GM12878 (cell line): ENCODE data around the gene SFSWAP. TPM values are rescaled to one million over a fixed set of nuclear protein-coding genes. Genes with fewer than 3 reads are reported as not detected.

ENCODE experiments used
- ATAC-seq: fragments of 200-7000 bp; cut with Tn5 transposase; 3 replicates; pipeline ENCODE4 v1.9.1; 2020; ENCODE audit warnings: mild to moderate bottlenecking, moderate library complexity
- BruUV-seq: library from RNA; stranded (reverse); fragments of 400-500 nt; replicated peaks from 2 replicates; lab custom pipeline; 2021; lab: Mats Ljungman, UMichigan
- CTCF ChIA-PET: fragments of 300-600 bp; sonication (Branson Sonifier 250); formaldehyde crosslinking; extraction: SDS; loops from one replicate; lab custom pipeline; 2021; ENCODE audit warnings: inconsistent platforms; lab: Yijun Ruan, JAX
- POLR2A ChIA-PET: fragments of 350-600 bp; formaldehyde crosslinking; extraction: SDS; loops from one replicate; lab custom pipeline; 2021; ENCODE audit warnings: inconsistent platforms; lab: Charles Lee
- RAD21 ChIA-PET: fragments of 300-600 bp; sonication (Branson Sonifier 250); formaldehyde crosslinking; loops from one replicate; lab custom pipeline; 2023; ENCODE audit warnings: antibody characterized with exemption; ENCODE audit not compliant: unreplicated experiment; lab: Charles Lee
- SMC1A ChIA-PET: fragments of 300-600 bp; sonication (Branson Sonifier 250); formaldehyde crosslinking; loops from one replicate; lab custom pipeline; 2023; ENCODE audit not compliant: unreplicated experiment, uncharacterized antibody; lab: Charles Lee
- DNase-seq: peaks from one replicate; pipeline ENCODE4 v3.0.0-alpha.2; 2011; ENCODE audit warnings: low read depth, low spot score
- FAIRE-seq: peaks from 3 replicates; lab custom pipeline; 2011; peaks lifted over from hg19 to GRCh38; lab: Jason Lieb, UNC
- H2AFZ ChIP-seq: 2 replicates; pipeline ENCODE4 v1.6.0; 2011; ENCODE audit warnings: low read depth, low read length, control low read depth; ENCODE audit not compliant: control insufficient read depth
- H3K27ac ChIP-seq: 2 replicates; pipeline ENCODE4 v1.5.1; 2011; ENCODE audit warnings: control low read depth; ENCODE audit not compliant: control insufficient read depth, insufficient read depth
- H3K27me3 ChIP-seq, 2 experiments: replicated peaks in 1 of 2; 2 replicates each; pipeline versions ENCODE4 v1.6.0 to v1.6.1; 2011; ENCODE audit warnings: low read length in 1 of 2; ENCODE audit not compliant: control insufficient read depth in 2 of 2, insufficient read depth in 2 of 2
- H3K36me3 ChIP-seq, 2 experiments: 2 replicates each; pipeline ENCODE4 v1.5.1; 2011; ENCODE audit warnings: low read length in 1 of 2; ENCODE audit not compliant: control insufficient read depth in 2 of 2, insufficient read depth in 2 of 2
- H3K4me1 ChIP-seq: 2 replicates; pipeline ENCODE4 v1.6.1; 2011; ENCODE audit warnings: mild to moderate bottlenecking, low read length, moderate library complexity, mixed read lengths; ENCODE audit not compliant: control insufficient read depth, insufficient read depth
- H3K4me2 ChIP-seq: 2 replicates; pipeline ENCODE4 v1.6.0; 2011; ENCODE audit warnings: control low read depth; ENCODE audit not compliant: control insufficient read depth, insufficient read depth
- H3K4me3 ChIP-seq: fragments of 200-600 bp; sonication (generic); 2 replicates; pipeline ENCODE4 v1.5.1; 2016
- H3K79me2 ChIP-seq: 2 replicates; pipeline ENCODE4 v1.6.0; 2011; ENCODE audit warnings: low read length; ENCODE audit not compliant: control insufficient read depth, insufficient read depth
- H3K9ac ChIP-seq: 2 replicates; pipeline ENCODE4 v1.8.0; 2011; ENCODE audit warnings: low read length, control low read depth, mixed read lengths; ENCODE audit not compliant: control insufficient read depth, insufficient read depth
- H3K9me3 ChIP-seq: replicated peaks from 3 replicates; pipeline ENCODE4 v1.5.1; 2011; ENCODE audit warnings: mild to moderate bottlenecking, low read length; ENCODE audit not compliant: control insufficient read depth, insufficient read depth
- H4K20me1 ChIP-seq: 2 replicates; pipeline ENCODE4 v1.6.0; 2011; ENCODE audit not compliant: control insufficient read depth, insufficient read depth
- RAD51 ChIP-seq: fragments of 450-650 bp; IDR thresholded peaks from 2 replicates; pipeline ENCODE4 v1.6.1; 2016; ENCODE audit warnings: moderate library complexity, mild to moderate bottlenecking, inconsistent platforms
- SMC3 ChIP-seq: IDR thresholded peaks from 2 replicates; pipeline ENCODE4 v1.6.1; 2011; ENCODE audit warnings: low read length, improper control_type of control experiment, borderline replicate concordance
- SP1 ChIP-seq: IDR thresholded peaks from one replicate; pipeline ENCODE4 v1.6.1; 2011; ENCODE audit warnings: low read depth, low read length
- TCF3 ChIP-seq: IDR thresholded peaks from 2 replicates; pipeline ENCODE4 v1.6.1; 2012; ENCODE audit warnings: low read depth, mild to moderate bottlenecking, low read length, borderline replicate concordance; ENCODE audit not compliant: insufficient read depth
- WGBS: methylation state at CpG from one replicate; pipeline ENCODE4 v1.1.6; 2016; ENCODE audit warnings: low lambda C conversion rate; ENCODE audit not compliant: insufficient replicate concordance, insufficient coverage; ENCODE audit errors: missing lambda C conversion rate; 5-methylcytosine and 5-hydroxymethylcytosine counted together
- in situ Hi-C: fragments of 300-500 bp; cut with MboI; formaldehyde crosslinking; loops from 9 replicates; pipeline ENCODE4 v1.14.3; 2018; ENCODE audit warnings: mixed read lengths
- intact Hi-C: fragments of 100-400 bp; cut with micrococcal nuclease; formaldehyde crosslinking; loops from one replicate; pipeline ENCODE4 v1.14.2; 2022; ENCODE audit not compliant: unreplicated experiment
- polyA plus RNA-seq, 11 experiments: library from polyadenylated mRNA; depleted of rRNA in 4 of 11; unstranded in 6 of 11; stranded (reverse) in 5 of 11; fragments of >200 nt; fragmentation: Nextera tagmentation in 4 of 11; fragmentation: Illumina TruSeq in 1 of 11; extraction: Ambion mirVana in 4 of 11; extraction: Trizol in 1 of 11; gene quantifications; 1 replicate in 1 of 11; 2 replicates in 10 of 11; pipeline versions ENCODE4 v1.2.1 to v1.2.3, GENCODE V29; 2011 to 2016; ENCODE audit warnings: inconsistent platforms in 2 of 11, missing spikeins in 2 of 11, low read depth in 1 of 11
- total RNA-seq, 4 experiments: library from RNA; depleted of rRNA in 3 of 4; stranded (reverse); fragments of >200 nt in 3 of 4; fragmentation: Illumina TruSeq in 1 of 4; extraction: Trizol in 1 of 4; gene quantifications; 2 replicates each; pipeline versions ENCODE4 v1.2.1 to v1.2.3, GENCODE V29; 2013 to 2021

Gene SFSWAP
- total and polyA plus RNA-seq, 10 of the 15 experiments (the other 5 are each of a cell fraction or from before 2014, with no cell fraction given): 1.8 to 48.6 (median 25.0) TPM

- in situ Hi-C loops: no loop called here
- no peaks in the 10 kb centered on the region for H3K4me1 ChIP-seq
- FAIRE-seq: no peak
- no peak for DNase-seq
- BruUV-seq: no TSS peak
- ChIA-PET RAD21 (no interaction called here), CTCF (no interaction called here), POLR2A (no interaction called here), SMC1A (no interaction called here)
- no peak overlapping the region for H3K9ac ChIP-seq
- no peaks in the 10 kb centered on the region for H3K9me3 ChIP-seq
- TF ChIP-seq TCF3 (no peak), RAD51 (no peak)
- no peak overlapping the region for H3K27ac ChIP-seq
- no peak overlapping the region for H2AFZ ChIP-seq
- H3K4me2 ChIP-seq: no peak overlapping the region
- no peak for ATAC-seq
- H3K36me3 ChIP-seq: no peaks in the 10 kb centered on the region
- H3K4me3 ChIP-seq: no peak overlapping the region
- H4K20me1 ChIP-seq: no peaks in the 10 kb centered on the region
- no peaks in the 10 kb centered on the region for H3K79me2 ChIP-seq
- 62% methylated on average over 3 of the region's 3 CpGs for WGBS
- intact Hi-C loops: no loop called here
- no peaks in the 10 kb centered on the region for H3K27me3 ChIP-seq
Measured at GRCh38 chr12:131702573-131702877, 8.4 kb upstream of the SFSWAP start.

GRCh38 chr12:131703161-131703560, 7.7 kb upstream of the SFSWAP start:
- ChIA-PET CTCF (no interaction called here), POLR2A (no interaction called here)
- no TSS peak for BruUV-seq
- Histone ChIP-seq H3K36me3 (no peaks in the 10 kb centered on the region), H3K4me2 (no peak overlapping the region), H4K20me1 (no peaks in the 10 kb centered on the region), H3K27ac (no peak overlapping the region)
- no peak for FAIRE-seq
- TF ChIP-seq SP1: no peak
- TF ChIP-seq SMC3: no peak
- TF ChIP-seq, all 136 proteins: peak for 0
- ChIA-PET RAD21 (no interaction called here), SMC1A (no interaction called here)
- no peak overlapping the region for H3K9ac ChIP-seq
- no peaks in the 10 kb centered on the region for H3K9me3 ChIP-seq
- ATAC-seq (no peak), DNase-seq (no peak)
- intact Hi-C loops: no loop called here
- H3K4me3 ChIP-seq: no peak overlapping the region
- no peak overlapping the region for H2AFZ ChIP-seq
- H3K4me1 ChIP-seq: no peaks in the 10 kb centered on the region
- no peaks in the 10 kb centered on the region for H3K27me3 ChIP-seq
- in situ Hi-C loops: no loop called here
- no peaks in the 10 kb centered on the region for H3K79me2 ChIP-seq
